Lung (tissue), 12 donors: ENCODE measurements around the gene BHLHA15. TPM values are rescaled to one million over a fixed set of nuclear protein-coding genes. Genes with fewer than 3 reads are reported as not detected.
A peak's percentile ranks its signal among the peaks of the same experiment; 100 is the strongest.

Experiments
- ATAC-seq: fragments of 200-7000 bp; cut with Tn5 transposase; one replicate; pipeline ENCODE4 v1.9.1; 2020; ENCODE audit warnings: moderate number of reproducible peaks; ENCODE audit not compliant: insufficient read depth, low FRiP score
- DNase-seq, 3 donors: peaks; one replicate each; pipeline ENCODE4 v3.0.0-alpha.2; 2013 to 2017
- H3K27ac ChIP-seq, 2 donors: one replicate each; pipeline ENCODE4 v1.5.1; 2013; ENCODE audit warnings: mild to moderate bottlenecking in 2 of 2, moderate library complexity in 2 of 2, control low read depth in 1 of 2, inconsistent platforms in 1 of 2, low read depth in 1 of 2, low read length in 1 of 2
- H3K27me3 ChIP-seq, 3 donors: one replicate each; pipeline ENCODE4 v1.5.1; 2013; ENCODE audit warnings: low read length in 2 of 3; ENCODE audit not compliant: control insufficient read depth in 3 of 3, insufficient read depth in 3 of 3
- H3K36me3 ChIP-seq, 4 donors: one replicate each; pipeline ENCODE4 v1.5.1; 2013; ENCODE audit warnings: low read length in 4 of 4, mild to moderate bottlenecking in 1 of 4, moderate library complexity in 1 of 4; ENCODE audit not compliant: control insufficient read depth in 4 of 4, insufficient read depth in 4 of 4
- H3K4me1 ChIP-seq, 5 donors: one replicate each; pipeline ENCODE4 v1.5.1; 2013; ENCODE audit warnings: low read length in 5 of 5, mild to moderate bottlenecking in 2 of 5, moderate library complexity in 1 of 5; ENCODE audit not compliant: control insufficient read depth in 5 of 5, insufficient read depth in 5 of 5
- H3K4me3 ChIP-seq: one replicate; pipeline ENCODE4 v1.5.1; 2013; ENCODE audit warnings: mild to moderate bottlenecking, control low read depth, moderate library complexity
- H3K9ac ChIP-seq, 2 donors: one replicate each; pipeline ENCODE4 v1.5.1; 2013; ENCODE audit warnings: low read length in 2 of 2, control low read depth in 1 of 2; ENCODE audit not compliant: insufficient read depth in 1 of 2
- H3K9me3 ChIP-seq, 4 donors: one replicate each; pipeline ENCODE4 v1.5.1; 2013; ENCODE audit warnings: low read length in 3 of 4, mild to moderate bottlenecking in 1 of 4, moderate library complexity in 1 of 4; ENCODE audit not compliant: control insufficient read depth in 4 of 4, insufficient read depth in 3 of 4
- CTCF ChIP-seq: IDR thresholded peaks from 2 replicates; pipeline ENCODE4 v1.5.1; 2012; ENCODE audit warnings: mild to moderate bottlenecking; ENCODE audit errors: control extremely low read depth, extremely low read depth
- WGBS, 2 donors: extraction: QIAGEN DNeasy Blood & Tissue Kit; methylation state at CpG; one replicate each; pipeline ENCODE4 v1.1.7; 2013; 5-methylcytosine and 5-hydroxymethylcytosine counted together
- polyA plus RNA-seq, 2 donors: library from polyadenylated mRNA; stranded (reverse); fragments of 200-250 nt; gene quantifications; one replicate each; pipeline ENCODE4 v1.2.1, GENCODE V29; 2013
- total RNA-seq, 2 donors: library from RNA; depleted of rRNA in 1 of 2; stranded (reverse); fragments of >200 nt in 1 of 2; gene quantifications; one replicate each; pipeline ENCODE4 v1.2.1, GENCODE V29; 2014 to 2021
- donor health status: control.
- donor health status: control.
- donor health status: Bipolar disorder and iron deficiency.
- donor health status: healthy.
- donor health status: DM: yes; HTN: yes; CAD: no.

BHLHA15 gene
- total and polyA plus RNA-seq, 4 donors = 0.93 to 4.0 (median 2.6) TPM

- Histone ChIP-seq H3K36me3 (peaks cover 0 to 11% (median 6%) of the 10 kb centered on the region in 4 donors), H3K9ac (no peak overlapping the region), H3K4me1 (peaks cover 0 to 8% (median 0%) of the 10 kb centered on the region in 5 donors), H3K27ac (no peak overlapping the region), H3K9me3 (no peaks in the 10 kb centered on the region), H3K27me3 (no peaks in the 10 kb centered on the region), H3K4me3 (no peak overlapping the region)
- TF ChIP-seq CTCF = no peak
- ATAC-seq = no peak
- 91 to 95% methylated on average over 8 of the region's 8 CpGs for WGBS, 2 donors
- DNase-seq = no peak
These were observed 40.3 kb upstream of the BHLHA15 start for GRCh38 chr7:98170966-98171365.

- TF ChIP-seq CTCF = no peak
- Histone ChIP-seq H3K4me1 (peaks cover 0 to 8% (median 0%) of the 10 kb centered on the region in 5 donors), H3K4me3 (no peak overlapping the region), H3K9me3 (no peaks in the 10 kb centered on the region), H3K36me3 (peaks cover 0 to 11% (median 6%) of the 10 kb centered on the region in 4 donors), H3K9ac (no peak overlapping the region), H3K27ac (no peak overlapping the region), H3K27me3 (no peaks in the 10 kb centered on the region)
- no peak for ATAC-seq
- WGBS, 2 donors = 96% methylated on average over 24 of the region's 24 CpGs
- DNase-seq = no peak
These were observed 39.8 kb upstream of the BHLHA15 start for GRCh38 chr7:98171449-98171848.

GRCh38 chr7:98174334-98175259 is 36.6 kb upstream of the BHLHA15 start:
- ATAC-seq (no peak), DNase-seq (no peak)
- no peak for TF ChIP-seq CTCF
- Histone ChIP-seq H3K9me3 (no peaks in the 10 kb centered on the region), H3K27ac (peak overlapping the region in 1 of 2 donors; percentile 65), H3K36me3 (peaks cover 0 to 13% (median 8%) of the 10 kb centered on the region in 4 donors), H3K27me3 (no peaks in the 10 kb centered on the region), H3K4me1 (peaks cover 0 to 14% (median 0%) of the 10 kb centered on the region in 5 donors), H3K4me3 (no peak overlapping the region), H3K9ac (no peak overlapping the region)
- 87 to 92% methylated on average over 20 of the region's 20 CpGs for WGBS, 2 donors
